ENCODE measurements around the gene ATP1A2.
A peak's percentile ranks its signal among the peaks of the same experiment; 100 is the strongest.

Gene ATP1A2

DNA sequence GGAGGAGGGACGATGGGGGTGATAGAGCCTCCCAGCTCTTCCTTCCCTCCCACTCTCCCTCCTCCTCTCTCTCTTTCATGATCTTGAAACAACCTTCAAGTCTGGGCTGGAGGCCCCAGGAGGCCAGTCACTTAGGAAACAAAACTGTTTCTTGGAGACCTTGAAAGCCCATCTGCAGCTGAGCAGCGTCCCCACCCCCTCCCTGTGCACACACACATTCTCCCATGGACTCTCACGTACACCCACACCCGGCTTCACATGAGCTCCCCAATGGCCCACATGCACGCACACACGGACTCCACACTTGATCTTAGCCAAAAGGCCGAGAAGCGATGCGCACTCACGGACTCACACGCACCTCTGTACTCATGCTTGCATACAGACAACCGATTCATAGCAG, 3.2 kb upstream of the ATP1A2 start:
- Histone ChIP-seq H3K27me3 (ENCODE audit: control insufficient read depth, insufficient read depth, low read length) (no peaks in the 10 kb centered on the region), H3K9ac (ENCODE audit: low read length) (no peak overlapping the region), H3K4me1 (ENCODE audit: control insufficient read depth, insufficient read depth, low read length) (peaks cover 5% of the 10 kb centered on the region), H3K36me3 (ENCODE audit: control insufficient read depth, insufficient read depth, low read length) (no peaks in the 10 kb centered on the region), H3K4me3 (ENCODE audit: low read length) (no peak overlapping the region), H3K27ac (ENCODE audit: low read depth, low read length) (no peak overlapping the region)

DNA sequence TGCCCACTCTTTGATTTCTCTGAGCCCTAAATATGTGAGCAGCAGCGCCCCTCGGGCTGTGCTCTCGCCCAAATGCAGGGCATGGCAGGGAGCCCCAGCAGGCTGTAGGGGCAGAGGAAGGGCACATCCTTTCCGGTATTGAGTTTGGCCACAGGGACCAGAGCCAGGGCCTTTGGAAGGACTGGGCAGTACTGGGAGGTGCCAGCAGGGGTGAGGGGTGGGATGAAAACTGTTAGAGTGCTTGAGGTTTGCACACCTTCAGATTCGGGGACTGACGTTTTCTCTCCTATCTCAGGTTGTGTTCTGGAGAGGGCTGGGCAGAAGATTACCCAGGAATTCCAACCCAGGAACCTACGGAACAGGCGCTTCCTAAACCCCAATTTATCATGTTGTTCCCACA, 2.2 kb upstream of the ATP1A2 start:
- Histone ChIP-seq H3K4me1 (ENCODE audit: control insufficient read depth, insufficient read depth, low read length) (peaks cover 10% of the 10 kb centered on the region), H3K9ac (ENCODE audit: low read length) (no peak overlapping the region), H3K4me3 (ENCODE audit: low read length) (no peak overlapping the region), H3K27ac (ENCODE audit: low read depth, low read length) (no peak overlapping the region), H3K27me3 (ENCODE audit: control insufficient read depth, insufficient read depth, low read length) (no peaks in the 10 kb centered on the region), H3K36me3 (ENCODE audit: control insufficient read depth, insufficient read depth, low read length) (no peaks in the 10 kb centered on the region)

DNA sequence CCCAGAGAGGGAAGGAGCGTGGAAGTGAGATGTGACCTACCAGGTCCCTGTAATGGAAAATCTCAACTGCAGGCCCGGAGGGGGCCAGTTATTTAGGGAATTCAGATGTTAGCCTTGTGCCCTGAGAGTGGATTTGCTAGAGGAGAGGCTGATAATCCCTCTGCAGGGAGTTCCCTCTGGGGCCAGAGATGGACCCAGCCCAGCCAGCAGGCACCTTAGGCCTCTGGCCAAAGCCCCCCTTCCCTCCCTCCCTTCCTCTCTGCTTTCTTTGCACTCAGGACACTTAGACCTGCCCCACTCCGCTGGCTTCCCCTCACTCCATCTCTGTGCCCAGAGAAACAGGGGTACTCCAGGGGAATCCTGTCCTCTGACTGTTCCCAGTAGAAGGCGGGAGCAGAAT, 1.5 kb upstream of the ATP1A2 start:
- Histone ChIP-seq H3K9ac (ENCODE audit: low read length) (no peak overlapping the region), H3K36me3 (ENCODE audit: control insufficient read depth, insufficient read depth, low read length) (no peaks in the 10 kb centered on the region), H3K4me1 (ENCODE audit: control insufficient read depth, insufficient read depth, low read length) (peaks cover 16% of the 10 kb centered on the region), H3K27ac (ENCODE audit: low read depth, low read length) (peak overlapping the region; percentile 38), H3K4me3 (ENCODE audit: low read length) (no peak overlapping the region), H3K27me3 (ENCODE audit: control insufficient read depth, insufficient read depth, low read length) (no peaks in the 10 kb centered on the region)

DNA sequence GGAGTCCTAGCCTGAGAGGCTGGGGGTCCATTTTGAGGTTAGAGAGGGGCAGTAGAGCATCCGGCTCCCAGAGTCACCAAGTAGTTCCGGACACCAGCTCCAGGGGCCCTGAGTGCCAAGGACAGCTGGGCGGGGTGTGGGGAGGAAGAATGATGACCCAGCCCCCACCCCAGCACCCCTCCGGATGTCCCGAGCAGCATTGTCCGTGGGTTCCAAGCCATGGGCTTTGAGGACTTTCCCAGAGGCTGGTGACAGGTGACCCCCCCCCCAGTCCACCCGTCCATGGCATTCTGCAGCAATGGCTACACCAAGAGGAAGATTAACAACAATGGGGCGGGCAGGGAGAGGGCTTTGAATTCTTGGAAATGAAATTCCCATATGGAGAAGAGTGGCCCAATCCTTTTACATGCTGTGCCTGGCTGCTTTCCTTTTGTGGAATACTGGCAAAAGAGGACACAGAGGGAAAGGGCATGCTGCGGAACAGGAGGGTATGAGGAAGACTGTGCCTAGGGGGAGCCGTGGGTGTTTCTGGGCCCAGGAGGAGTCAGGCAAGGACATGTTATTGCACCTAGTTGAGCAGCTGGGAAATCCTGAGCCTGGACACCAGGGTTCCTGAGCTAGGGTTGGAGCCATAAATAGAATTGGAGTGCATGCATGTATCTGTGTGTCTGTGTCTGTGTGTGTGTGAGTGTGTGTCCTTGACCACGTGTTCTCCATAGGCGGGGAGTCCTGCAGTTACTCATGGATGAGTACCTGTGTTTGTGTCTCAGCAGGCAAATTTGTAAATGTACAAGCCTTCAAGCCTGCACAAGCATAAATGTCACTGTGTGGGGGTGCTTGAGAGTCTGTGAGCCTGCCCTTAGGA, 956 bp downstream of the ATP1A2 start:
- no peak overlapping the region for H3K9ac ChIP-seq (ENCODE audit: low read length)

DNA sequence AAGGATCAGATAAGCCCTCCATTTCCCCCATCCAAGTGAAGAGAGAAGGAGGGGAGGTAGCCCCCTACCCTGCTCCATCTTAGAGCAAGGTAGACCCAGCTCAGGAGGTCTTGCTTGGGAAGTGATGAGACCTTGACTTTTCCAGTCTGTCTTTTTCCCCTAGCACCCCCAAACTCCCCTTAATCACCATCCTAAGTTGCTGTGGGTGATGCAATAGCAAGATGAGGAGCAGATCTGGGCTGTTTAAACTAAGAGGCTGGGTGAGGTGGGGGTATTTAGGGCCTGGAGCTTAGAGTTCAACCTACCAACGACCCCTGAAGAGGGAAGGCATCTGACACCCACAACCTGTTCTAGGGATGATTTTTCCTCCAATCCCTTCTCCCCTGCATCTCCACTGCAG, 1.7 kb downstream of the ATP1A2 start:
- peak overlapping the region; percentile 95 for H3K27ac ChIP-seq (ENCODE audit: low read depth, low read length)
- peaks cover 3% of the 10 kb centered on the region for H3K36me3 ChIP-seq (ENCODE audit: control insufficient read depth, insufficient read depth, low read length)
- H3K27me3 ChIP-seq (ENCODE audit: control insufficient read depth, insufficient read depth, low read length): no peaks in the 10 kb centered on the region
- peaks cover 19% of the 10 kb centered on the region for H3K4me1 ChIP-seq (ENCODE audit: control insufficient read depth, insufficient read depth, low read length)
- H3K4me3 ChIP-seq (ENCODE audit: low read length): peak overlapping the region; percentile 55
- H3K9ac ChIP-seq (ENCODE audit: low read length): no peak overlapping the region

More for the DNA sequence above, 956 bp downstream of the ATP1A2 start:
- H3K27me3 ChIP-seq (ENCODE audit: control insufficient read depth, insufficient read depth, low read length): no peaks in the 10 kb centered on the region
- peak overlapping the region; percentile 95 for H3K27ac ChIP-seq (ENCODE audit: low read depth, low read length)
- H3K4me3 ChIP-seq (ENCODE audit: low read length): peak overlapping the region; percentile 55
- H3K4me1 ChIP-seq (ENCODE audit: control insufficient read depth, insufficient read depth, low read length): peaks cover 19% of the 10 kb centered on the region
- peaks cover 3% of the 10 kb centered on the region for H3K36me3 ChIP-seq (ENCODE audit: control insufficient read depth, insufficient read depth, low read length)

- Histone ChIP-seq H3K4me3 (ENCODE audit: low read length) (peak overlapping the region; percentile 55), H3K36me3 (ENCODE audit: control insufficient read depth, insufficient read depth, low read length) (peaks cover 3% of the 10 kb centered on the region), H3K27ac (ENCODE audit: low read depth, low read length) (peak overlapping the region; percentile 95), H3K4me1 (ENCODE audit: control insufficient read depth, insufficient read depth, low read length) (peaks cover 19% of the 10 kb centered on the region), H3K27me3 (ENCODE audit: control insufficient read depth, insufficient read depth, low read length) (no peaks in the 10 kb centered on the region), H3K9ac (ENCODE audit: low read length) (no peak overlapping the region)
Measured at GRCh38 chr1:160117709-160118183, 2.2 kb downstream of the ATP1A2 start.

DNA sequence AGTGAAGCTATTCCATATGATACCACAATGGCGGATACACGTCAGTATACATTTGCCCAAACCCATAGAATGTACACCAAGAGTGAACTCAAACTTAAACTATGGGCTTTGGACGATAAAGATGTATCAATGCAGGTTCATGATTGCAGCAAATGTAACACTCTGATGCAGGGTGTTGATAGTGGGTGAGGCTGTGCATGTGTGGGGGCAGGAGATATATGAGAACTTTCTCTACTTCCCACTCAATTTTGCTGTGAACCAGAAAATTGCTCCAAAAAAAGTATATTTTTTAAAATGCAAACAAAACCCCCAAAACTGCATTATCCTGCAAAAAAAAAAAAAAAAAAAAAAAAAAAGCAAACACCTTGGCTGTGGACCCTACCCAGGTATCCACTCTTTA, 3.4 kb downstream of the ATP1A2 start:
- Histone ChIP-seq H3K36me3 (ENCODE audit: control insufficient read depth, insufficient read depth, low read length) (peaks cover 3% of the 10 kb centered on the region), H3K9ac (ENCODE audit: low read length) (no peak overlapping the region), H3K4me1 (ENCODE audit: control insufficient read depth, insufficient read depth, low read length) (peaks cover 20% of the 10 kb centered on the region), H3K27me3 (ENCODE audit: control insufficient read depth, insufficient read depth, low read length) (no peaks in the 10 kb centered on the region), H3K4me3 (ENCODE audit: low read length) (no peak overlapping the region), H3K27ac (ENCODE audit: low read depth, low read length) (no peak overlapping the region)

DNA sequence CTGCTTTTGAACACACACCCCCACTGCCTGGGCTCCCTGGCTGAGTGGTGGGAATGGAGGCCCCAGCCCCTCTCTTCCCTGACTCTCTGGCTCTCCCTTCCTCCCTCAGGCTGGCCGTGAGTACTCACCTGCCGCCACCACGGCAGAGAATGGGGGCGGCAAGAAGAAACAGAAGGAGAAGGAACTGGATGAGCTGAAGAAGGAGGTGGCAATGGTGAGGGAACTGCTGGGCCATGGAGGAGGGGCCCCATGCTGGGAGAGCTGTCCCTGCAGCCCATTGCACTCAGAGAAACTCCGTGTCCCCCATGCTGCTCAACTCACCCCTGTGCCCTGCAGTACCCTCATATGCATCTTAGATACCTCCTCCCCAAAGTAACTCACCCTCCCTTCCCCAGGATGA, 5.2 kb downstream of the ATP1A2 start:
- Histone ChIP-seq H3K27ac (ENCODE audit: low read depth, low read length) (no peak overlapping the region), H3K36me3 (ENCODE audit: control insufficient read depth, insufficient read depth, low read length) (peaks cover 3% of the 10 kb centered on the region), H3K27me3 (ENCODE audit: control insufficient read depth, insufficient read depth, low read length) (no peaks in the 10 kb centered on the region), H3K9ac (ENCODE audit: low read length) (no peak overlapping the region), H3K4me3 (ENCODE audit: low read length) (no peak overlapping the region), H3K4me1 (ENCODE audit: control insufficient read depth, insufficient read depth, low read length) (peaks cover 25% of the 10 kb centered on the region)

DNA sequence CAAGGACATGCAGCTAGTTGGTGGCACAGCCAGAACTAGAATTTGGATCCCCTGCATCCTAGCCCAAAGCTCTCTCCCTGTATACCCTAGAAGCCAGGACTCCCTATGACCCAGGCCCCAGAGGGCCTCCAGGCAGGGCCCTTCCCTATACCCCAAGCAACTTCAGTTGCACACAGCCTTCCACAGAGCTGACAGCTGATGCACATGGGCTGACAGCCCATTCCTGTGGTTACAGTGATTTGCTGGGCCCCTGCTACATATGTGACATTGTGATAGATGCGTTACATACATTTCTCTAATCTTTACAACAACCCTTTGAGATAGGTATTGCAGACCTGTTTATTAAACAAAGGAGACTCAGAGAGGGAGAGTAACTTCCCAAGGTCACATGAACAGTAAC, 5.8 kb downstream of the ATP1A2 start:
- Histone ChIP-seq H3K27me3 (ENCODE audit: control insufficient read depth, insufficient read depth, low read length) (no peaks in the 10 kb centered on the region), H3K27ac (ENCODE audit: low read depth, low read length) (no peak overlapping the region), H3K4me1 (ENCODE audit: control insufficient read depth, insufficient read depth, low read length) (peaks cover 25% of the 10 kb centered on the region), H3K9ac (ENCODE audit: low read length) (no peak overlapping the region), H3K4me3 (ENCODE audit: low read length) (no peak overlapping the region), H3K36me3 (ENCODE audit: control insufficient read depth, insufficient read depth, low read length) (peaks cover 3% of the 10 kb centered on the region)

- Histone ChIP-seq H3K4me1 (ENCODE audit: control insufficient read depth, insufficient read depth, low read length) (peaks cover 22% of the 10 kb centered on the region), H3K27ac (ENCODE audit: low read depth, low read length) (no peak overlapping the region), H3K36me3 (ENCODE audit: control insufficient read depth, insufficient read depth, low read length) (peaks cover 11% of the 10 kb centered on the region), H3K9ac (ENCODE audit: low read length) (no peak overlapping the region), H3K27me3 (ENCODE audit: control insufficient read depth, insufficient read depth, low read length) (no peaks in the 10 kb centered on the region), H3K4me3 (ENCODE audit: low read length) (no peak overlapping the region)
Measured at GRCh38 chr1:160122978-160123495, 7.5 kb downstream of the ATP1A2 start.

DNA sequence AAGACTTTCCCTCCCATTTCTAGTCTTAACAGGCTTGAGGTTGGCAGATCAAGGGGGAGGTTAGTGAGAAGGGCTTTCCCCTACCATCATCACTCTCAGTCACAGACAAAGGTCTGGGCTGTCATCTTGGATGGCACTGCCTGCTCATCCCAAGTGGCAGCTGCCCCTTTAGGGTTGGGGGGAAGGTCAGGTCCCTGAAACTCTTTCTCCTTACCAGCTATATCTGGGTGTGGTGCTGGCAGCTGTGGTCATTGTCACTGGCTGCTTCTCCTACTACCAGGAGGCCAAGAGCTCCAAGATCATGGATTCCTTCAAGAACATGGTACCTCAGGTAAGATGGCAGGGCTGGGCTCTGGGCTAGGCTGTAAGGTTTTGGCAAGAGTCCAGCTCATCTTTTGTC, 8.2 kb downstream of the ATP1A2 start:
- H3K4me3 ChIP-seq (ENCODE audit: low read length): no peak overlapping the region
- no peak overlapping the region for H3K27ac ChIP-seq (ENCODE audit: low read depth, low read length)
- H3K4me1 ChIP-seq (ENCODE audit: control insufficient read depth, insufficient read depth, low read length): peaks cover 15% of the 10 kb centered on the region

GRCh38 chr1:160124705-160125478, 9.3 kb downstream of the ATP1A2 start:
- Histone ChIP-seq H3K27ac (ENCODE audit: low read depth, low read length) (peak overlapping the region; percentile 3), H3K36me3 (ENCODE audit: control insufficient read depth, insufficient read depth, low read length) (peaks cover 13% of the 10 kb centered on the region), H3K4me3 (ENCODE audit: low read length) (no peak overlapping the region), H3K4me1 (ENCODE audit: control insufficient read depth, insufficient read depth, low read length) (peaks cover 9% of the 10 kb centered on the region), H3K9ac (ENCODE audit: low read length) (no peak overlapping the region), H3K27me3 (ENCODE audit: control insufficient read depth, insufficient read depth, low read length) (no peaks in the 10 kb centered on the region)

More for the DNA sequence above, 8.2 kb downstream of the ATP1A2 start:
- Histone ChIP-seq H3K9ac (ENCODE audit: low read length) (no peak overlapping the region), H3K27me3 (ENCODE audit: control insufficient read depth, insufficient read depth, low read length) (no peaks in the 10 kb centered on the region), H3K36me3 (ENCODE audit: control insufficient read depth, insufficient read depth, low read length) (peaks cover 13% of the 10 kb centered on the region)

All from rectal smooth muscle tissue (tissue), 1 donor.